Stimulated activated CD4-positive, alpha-beta T cell treated with anti-CD3 and anti-CD28 coated beads, Interleukin-1b, Interleukin-23, amount 100 ng/mL, for 1 hour (primary cell): Measurements from ENCODE around the gene ABCG1.

Source experiments
- DNase-seq, 2 donors: peaks; one replicate each; pipeline ENCODE4 v3.0.0-alpha.2; 2020; ENCODE audit warnings: low read depth in 2 of 2

Gene ABCG1

DNA sequence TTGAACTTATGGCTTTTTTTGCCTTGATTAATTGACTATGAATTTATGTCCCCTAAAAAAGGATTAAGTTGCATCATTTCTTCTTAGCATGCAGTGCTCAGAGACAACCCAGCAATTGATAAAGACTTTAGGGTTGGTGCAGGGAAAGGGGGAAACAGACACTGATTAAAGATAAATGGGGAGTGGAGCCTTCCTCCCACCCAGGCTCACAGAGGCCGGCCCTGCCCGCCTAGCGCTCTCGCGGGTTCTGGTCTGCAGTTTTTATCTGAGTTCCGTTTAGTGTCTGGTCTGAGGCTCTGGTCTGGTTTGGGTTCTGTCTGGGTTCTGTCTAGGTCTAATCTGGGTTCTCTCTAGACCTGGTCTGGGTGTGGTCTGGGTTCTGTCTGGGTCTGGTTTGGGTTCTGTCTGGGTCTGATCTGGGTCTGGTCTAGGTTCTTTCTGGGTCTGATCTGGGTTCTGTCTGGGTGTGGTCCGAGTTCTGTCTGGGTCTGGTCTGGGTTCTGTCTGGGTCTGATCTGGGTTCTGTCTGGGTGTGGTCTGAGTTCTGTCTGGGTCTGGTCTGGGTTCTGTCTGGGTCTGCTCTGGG, 48.1 kb downstream of the ABCG1 start:
- no peak for DNase-seq

DNA sequence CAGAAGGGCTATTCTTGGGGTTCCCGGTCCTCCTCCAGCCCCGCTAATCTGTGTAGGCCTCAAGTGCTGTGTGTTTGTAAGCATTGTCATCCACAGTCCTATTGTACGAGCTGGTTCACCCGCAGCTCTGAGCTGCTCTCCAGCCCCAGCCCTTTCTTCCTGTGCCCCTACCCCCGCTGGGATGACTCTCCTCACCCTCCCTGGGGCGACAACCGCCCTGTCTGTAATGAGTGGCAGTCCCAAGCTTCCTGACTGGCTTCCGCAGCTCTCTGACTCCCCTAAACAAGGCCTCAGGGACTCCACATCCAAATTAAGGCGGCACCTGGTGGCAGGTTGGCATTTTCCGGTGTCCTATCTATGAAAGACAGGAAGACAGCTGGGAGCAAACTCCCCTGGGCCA, 50.4 kb downstream of the ABCG1 start:
- no peak for DNase-seq

DNA sequence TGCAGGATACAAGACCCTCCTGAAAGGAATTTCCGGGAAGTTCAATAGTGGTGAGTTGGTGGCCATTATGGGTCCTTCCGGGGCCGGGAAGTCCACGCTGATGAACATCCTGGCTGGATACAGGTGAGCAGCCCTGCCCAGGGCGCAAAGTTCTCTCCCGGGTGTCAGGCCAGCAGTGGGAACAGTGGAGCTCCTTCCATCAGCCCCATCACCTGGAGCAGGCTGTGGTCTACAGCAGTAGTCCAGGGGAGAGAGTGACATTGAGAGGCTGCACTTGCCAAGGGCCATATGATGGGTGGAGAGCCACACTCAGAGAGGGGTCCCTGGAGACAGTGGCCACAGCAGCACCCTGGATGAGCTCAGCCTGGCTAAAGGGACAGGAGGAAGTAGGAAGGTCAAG, 52.1 kb downstream of the ABCG1 start:
- DNase-seq = no peak

DNA sequence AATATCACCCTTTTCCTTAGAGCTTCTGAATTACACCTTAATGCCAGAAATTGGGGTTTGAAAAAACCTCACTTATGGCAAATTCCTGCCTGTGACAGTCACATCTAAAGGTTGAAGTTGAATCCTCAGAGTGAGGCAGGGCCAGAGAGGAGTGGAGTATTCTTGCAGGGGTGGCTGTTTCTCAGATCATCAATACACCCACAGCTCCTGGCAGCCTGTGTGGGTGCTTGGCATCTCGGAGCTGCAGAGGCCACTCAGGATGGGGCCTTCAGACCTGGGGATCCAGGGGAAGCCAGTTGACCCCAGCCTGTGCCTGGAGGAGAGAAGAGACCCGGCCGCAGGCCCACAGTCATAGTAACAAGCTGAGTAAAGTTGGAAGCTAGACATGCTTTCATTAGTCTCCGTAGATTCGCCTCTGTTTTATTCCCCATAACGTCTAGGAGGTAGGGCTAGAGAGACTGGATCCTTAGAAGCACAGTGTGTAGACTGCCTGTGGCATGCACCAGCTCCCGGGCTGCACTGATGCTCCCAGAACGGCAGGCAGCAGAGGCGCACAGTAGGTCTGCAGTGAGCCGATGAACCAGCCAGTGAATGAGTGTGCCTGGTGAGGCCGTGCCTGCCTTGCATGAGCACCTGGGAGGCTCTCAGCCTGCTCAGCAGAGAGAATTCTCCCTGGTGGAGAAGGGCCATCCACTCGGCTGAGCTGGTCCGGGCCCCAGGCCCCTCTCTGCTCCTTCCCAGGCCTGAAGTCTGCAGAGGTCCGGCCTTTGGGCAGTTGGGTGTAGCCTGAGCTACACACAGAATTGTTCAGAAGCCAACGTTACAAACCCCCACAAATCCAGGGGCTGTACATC, 53.4 kb downstream of the ABCG1 start:
- no peak for DNase-seq

DNA sequence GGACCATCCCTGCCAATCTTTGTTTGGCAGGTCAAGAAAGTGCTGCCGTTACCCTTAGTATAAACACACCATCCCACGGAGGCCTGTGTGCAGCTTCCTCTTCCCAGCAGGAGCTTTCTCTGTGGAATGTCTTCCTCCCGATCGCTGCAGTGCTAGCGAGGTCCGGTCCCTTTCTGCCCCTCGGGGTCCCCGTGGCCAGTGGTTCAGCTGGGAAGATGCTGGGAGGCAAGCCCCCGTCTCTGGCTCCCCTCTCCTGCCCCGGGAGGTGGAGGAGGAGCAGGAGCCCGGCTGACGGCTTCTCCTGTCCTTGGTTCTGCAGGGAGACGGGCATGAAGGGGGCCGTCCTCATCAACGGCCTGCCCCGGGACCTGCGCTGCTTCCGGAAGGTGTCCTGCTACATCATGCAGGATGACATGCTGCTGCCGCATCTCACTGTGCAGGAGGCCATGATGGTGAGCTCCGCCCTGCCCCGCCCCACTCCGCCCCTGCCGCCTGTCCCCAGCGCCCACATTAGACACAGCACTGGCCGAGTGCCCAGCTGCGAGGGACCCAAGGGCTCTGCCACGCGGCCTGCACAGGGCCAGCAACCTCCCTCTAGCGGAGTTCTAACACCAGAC, 54.2 kb downstream of the ABCG1 start:
- DNase-seq = no peak

DNA sequence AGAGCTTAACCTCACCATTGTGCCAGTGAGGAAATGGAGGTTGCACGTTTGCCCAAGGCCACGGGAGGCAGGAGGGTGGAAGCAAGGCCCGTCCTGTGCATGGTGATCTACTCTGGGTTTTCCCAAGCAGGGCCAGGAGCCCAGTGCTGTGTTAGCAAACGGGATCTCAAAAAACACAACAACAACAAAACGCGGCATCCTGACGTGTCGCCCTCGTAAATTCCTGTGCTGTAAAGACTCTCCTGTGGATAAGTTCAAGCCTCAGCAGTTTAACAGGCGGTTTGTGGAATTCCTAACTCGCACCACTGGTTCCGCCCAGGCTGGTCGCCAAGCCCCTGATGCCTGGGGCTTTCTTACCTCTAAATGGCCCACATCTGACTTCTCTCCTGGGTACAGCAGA, 57.1 kb downstream of the ABCG1 start:
- DNase-seq = no peak

DNA sequence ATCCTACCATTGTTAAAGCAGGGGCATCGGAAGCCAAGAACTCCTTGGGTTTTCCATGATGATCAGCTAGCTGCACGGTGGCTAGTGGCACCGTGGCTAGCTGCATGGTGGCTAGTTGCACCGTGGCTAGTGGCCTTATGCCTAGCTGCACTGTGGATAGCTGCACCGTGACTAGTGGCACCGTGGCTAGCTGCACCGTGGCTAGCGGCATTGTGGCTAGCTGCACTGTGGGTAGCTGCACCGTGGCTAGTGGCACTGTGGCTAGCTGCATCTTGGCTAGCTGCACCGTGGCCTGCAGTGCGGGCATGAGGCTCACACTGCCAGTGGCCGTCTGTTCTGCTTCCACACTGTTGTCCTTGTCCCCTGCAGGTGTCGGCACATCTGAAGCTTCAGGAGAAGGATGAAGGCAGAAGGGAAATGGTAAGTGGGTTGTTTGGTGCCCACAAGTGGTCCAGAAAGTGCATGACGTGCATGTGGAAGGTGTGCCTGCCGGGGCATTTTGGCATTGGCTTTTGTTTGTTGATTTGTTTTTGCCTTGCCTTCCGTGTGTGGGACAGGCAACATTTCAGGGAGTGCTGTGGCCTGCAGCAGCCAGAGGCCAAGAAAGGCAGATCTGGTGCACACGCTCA, 57.7 kb downstream of the ABCG1 start:
- DNase-seq = no peak

DNA sequence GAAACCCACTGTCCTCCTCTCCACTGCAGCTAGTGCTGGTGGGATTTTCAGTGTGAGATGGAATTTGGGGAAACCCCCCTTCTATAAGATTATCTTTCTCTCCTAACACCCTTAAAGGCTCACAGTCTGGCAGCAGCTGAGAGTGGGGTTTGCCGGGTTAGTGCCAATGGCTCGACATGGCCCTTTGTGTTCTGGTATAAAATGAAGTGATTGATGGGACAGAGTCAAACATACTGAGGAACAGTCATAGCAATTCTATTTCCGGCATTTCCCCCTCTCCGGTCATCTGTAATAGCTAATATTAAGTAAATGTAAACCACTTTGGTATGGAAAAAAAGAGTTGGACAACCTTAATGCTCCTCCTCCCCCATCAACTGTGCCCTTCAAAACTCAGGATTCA, 58.7 kb downstream of the ABCG1 start:
- DNase-seq = no peak

DNA sequence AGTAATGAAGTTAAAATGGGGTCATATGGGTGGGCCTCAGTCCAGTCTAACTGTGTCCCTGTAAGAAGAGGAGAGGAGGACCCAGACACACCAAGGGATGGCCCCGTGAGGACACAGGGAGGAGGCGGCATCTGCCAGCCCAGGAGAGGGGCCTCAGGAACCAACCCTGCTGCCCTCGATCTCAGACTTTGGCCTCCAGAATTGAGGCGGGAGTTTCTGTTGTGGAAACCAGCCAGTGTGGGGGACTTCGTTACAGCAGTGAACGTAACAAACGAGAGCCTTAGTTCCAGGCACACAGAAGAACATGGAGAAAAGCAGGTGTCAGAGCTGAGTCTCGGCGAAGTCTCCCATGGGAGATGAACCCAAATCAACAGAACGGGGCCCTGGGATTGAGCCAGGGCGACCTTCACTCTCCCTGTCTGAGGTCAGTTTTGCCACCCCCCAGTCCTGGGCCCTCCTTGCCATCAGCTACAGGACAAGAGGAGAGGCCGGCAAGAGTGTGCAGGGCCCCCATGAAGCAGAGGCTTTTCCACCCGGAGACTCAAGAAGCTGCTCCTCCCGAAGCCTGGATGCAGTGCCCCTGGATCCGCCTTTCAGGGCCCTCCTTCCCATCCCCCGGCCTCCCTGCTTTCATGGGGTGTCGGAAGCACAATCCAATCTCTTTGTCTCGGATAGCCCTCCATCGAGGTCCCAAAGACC, 59.7 kb downstream of the ABCG1 start:
- no peak for DNase-seq

DNA sequence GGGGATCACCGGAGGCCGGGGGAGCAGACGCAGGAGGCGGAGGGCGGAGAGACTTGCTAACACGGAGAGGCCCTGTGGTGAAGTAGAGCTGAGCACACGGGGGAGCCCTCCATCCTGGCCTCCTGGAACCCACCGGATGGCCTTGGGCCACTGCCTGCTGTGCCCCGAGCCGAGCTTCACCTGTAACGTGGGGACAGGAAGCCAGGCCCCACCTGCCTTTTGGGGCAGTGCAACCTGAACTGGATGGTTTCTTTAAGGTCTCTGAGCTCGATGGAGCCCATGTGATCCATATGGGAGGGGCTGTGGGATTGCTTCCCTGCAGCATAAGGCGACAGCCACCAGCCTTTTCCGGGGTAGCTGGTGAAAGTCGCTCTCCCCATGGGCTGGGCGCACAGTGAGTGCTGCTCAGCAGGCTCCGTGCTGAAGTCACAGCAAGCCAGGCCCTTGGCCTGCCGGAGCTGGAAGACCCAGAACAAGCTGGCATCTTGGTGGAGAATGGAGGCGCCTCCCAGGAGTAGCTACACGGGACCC, 60.5 kb downstream of the ABCG1 start:
- no peak for DNase-seq

DNA sequence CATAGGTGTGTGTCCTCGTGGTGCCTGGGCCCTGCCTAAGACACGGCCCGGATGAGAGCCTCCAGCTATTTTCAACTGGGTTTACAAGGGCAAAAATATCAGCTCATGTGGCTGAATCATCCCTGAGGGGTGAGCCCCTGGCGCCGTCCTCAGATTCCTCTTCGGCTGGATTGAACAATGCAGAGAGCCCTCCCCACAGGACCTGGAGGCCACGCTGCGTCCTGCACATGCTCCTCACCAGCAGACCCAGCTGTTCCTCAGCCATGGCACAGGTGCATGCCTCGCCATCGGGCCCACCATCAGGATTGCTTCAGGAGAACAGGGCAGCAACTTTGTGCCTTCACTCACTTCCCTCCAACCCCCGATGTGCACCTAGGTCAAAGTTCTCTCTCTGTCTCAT, 60.9 kb downstream of the ABCG1 start:
- DNase-seq = no peak

DNA sequence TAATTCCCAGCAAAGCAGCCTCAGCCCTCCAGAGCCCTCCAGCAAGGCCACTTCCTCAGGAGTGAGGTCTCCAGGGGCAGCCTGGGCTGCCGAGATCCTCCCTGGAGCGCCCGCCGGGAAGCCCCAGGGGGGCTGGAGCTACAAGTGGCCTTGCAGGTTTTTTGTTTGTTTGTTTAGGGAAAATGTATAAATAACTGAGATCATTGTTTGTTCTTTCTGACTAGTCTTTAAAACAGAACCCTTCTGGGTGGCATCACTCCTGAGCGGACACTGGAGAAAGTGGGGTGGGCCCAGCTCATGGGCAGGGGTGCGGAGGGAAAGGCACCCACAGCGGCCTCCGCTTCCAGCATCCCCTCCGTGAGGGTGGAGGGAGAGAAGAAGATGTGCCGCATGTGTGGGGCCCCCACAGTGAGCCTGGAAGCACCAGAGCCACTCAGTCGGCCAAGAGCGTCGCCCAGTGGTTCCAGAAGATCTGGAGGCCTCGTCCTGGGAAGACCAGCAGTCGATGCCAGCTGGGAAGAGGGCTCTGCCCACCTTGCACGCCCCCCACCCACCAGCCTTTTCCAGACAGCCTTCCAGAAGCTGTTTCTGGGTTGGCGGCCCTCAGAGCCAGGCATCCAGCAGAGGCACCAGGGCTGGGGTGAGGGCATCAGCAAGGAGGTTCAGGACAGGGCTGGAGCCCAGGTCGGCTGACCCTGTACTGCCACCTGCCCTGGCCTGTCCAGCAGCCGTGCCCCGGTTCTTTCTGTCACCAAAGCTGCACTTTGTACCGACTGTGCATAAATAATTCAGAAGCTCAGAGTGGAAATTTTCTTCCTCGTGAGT, 61.6 kb downstream of the ABCG1 start:
- no peak for DNase-seq

DNA sequence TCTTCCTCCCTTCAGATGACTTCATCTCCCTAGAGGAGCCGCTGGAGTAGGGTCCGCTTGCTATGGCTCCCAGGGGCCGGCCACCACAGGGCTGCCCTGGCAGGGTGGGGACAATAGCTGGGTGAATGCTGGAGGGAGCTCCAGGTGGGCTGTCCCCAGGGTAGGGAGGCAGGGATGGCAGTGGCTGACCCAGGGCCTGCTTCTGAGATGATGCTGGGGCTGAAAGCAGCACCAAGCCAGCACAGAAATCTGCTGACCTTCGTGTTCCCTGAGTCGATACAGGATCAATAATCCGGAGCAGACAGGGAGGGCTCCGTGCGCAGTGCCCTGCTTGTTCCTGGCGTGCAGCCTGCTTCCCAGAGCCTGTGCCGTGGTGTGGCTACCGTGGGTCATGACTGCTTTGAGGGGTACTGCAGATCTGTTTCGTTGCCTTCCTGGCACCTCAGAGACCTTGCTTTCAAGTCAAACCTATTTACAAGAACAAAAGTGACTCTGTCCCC, 62.3 kb downstream of the ABCG1 start:
- no peak for DNase-seq

DNA sequence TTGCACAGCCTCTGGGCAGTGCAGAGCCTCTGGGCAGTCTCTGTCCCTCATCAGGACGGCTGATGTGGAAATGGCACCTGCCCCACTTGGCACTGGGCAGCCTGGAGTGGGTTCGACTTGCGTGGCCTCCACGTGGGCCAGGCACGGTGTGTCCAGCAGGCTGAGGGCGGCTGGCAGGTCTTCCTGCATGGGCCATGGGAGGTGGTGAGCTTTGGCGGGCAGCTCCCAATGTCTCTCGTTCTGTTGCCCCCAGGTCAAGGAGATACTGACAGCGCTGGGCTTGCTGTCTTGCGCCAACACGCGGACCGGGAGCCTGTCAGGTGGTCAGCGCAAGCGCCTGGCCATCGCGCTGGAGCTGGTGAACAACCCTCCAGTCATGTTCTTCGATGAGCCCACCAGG, 63.1 kb downstream of the ABCG1 start:
- no peak for DNase-seq

DNA sequence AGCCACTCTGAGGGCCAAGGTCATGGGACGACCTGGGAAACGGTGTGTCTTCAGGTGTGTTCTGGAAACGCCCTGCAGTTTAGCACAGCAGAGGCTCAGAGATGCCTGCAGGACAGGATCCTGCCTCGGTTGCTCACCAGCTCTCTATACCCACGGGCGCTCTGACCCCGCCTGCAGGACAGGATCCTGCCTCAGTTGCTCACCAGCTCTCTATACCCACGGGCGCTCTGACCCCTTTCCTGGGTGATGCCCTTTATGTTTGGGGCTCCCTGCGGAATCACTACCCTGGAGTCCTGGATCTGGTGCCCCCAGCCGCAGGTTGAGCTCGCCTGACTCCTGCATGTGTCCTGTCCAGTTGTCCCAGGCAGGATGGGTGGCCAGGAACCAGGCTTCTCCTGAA, 63.8 kb downstream of the ABCG1 start:
- DNase-seq = no peak

DNA sequence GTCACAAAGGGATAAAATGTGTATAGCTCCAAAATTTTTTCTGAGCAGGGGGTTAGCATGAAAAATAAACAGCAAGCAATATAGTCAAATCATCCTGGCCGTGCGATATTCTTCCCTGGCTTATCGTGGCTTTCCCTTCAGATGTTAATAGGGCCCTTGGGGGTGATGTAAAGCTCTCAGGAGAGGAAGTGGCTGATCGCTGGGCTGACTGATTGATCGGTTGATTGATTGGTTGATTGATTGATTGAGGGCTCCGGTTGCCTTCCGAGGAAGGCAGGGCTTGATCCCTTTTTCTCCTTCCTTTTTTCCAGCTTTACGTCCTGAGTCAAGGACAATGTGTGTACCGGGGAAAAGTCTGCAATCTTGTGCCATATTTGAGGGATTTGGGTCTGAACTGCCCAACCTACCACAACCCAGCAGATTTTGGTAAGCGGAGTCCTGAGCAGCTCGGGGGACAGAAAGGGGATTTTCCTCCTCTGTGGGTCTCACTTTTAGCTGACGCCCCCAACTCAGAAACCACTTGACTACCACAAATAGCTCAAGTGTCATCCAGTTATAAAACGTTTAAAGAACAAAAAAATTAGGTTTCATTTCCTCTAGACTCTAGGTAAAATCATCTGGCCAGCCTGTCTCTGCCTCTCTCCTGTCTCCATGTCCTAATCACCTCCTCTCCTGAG, 66.8 kb downstream of the ABCG1 start:
- DNase-seq = no peak

DNA sequence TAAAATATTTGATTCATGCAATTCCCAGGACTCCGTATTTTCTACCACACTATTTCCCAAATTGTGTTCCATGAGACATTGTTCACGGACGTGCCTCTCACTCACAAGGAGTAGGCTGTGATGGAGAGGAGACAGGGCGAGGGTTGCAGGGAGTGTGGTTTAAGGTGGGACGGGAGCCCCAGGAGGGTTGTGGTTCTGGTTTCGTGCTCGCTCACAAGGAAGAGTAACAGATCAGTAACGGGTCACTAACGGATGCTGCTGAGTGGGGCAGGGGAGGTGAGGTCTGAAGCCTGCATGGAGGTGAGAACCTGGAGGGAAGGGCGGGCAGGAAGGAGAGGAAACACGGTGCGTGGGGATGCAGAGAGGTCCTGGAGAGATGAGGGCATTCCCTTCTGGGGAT, 67.5 kb downstream of the ABCG1 start:
- DNase-seq = no peak

DNA sequence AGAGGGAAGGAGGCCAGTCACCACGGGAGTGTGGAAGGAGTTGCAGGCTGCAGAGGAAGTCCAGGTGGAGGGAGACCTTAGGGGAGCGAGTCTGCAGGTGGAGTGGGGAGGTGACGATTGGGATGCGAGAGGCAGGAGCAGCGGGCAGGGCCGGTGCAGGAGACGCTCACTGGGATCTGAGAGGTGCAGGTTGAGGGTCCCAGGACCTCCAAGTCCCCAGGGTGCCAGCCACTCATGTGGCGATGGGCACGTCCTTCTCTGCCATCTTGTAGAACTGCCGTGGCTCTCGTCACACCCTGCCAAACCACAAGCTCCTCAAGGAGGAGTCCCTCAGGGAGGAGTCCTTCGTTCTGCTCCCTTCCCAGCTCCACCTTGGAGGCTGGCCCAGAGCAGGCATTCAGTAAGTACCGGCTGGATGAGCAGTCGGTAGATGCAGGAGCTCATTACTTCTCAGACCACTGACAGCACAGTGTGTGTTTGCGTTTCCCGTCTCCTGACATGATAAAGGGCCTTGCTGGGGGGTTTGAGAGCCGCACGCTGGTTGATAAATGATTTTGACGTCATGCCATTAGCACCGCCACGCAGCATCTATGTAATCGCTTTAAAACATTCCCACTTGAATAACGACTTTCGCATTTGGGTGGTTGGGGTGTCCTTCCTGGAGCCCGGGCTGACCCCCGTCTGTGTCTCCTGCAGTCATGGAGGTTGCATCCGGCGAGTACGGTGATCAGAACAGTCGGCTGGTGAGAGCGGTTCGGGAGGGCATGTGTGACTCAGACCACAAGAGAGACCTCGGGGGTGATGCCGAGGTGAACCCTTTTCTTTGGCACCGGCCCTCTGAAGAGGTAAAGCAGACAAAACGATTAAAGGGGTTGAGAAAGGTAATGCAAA, 68.5 kb downstream of the ABCG1 start:
- no peak for DNase-seq

DNA sequence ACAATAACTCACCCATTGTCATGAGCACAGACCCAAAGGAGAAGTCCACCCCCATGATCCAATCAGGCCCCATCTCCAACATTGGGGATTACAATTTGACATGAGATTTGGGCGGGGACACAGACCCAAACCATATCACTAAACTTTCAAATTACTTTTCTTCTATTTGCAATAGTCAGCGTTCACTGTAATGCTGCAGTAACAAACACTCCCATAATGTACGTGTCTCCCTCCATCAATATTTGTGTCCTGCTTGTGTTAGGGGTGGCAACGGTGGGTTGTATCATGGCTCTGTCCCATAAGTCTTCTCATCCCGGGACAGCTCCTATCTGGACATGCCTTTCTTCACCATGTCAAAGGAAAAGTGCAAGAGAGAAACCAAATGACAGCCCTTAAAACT, 70.0 kb downstream of the ABCG1 start:
- no peak for DNase-seq
